ENCODE measurements around the gene DUOX1.

The DUOX1 gene

DNA sequence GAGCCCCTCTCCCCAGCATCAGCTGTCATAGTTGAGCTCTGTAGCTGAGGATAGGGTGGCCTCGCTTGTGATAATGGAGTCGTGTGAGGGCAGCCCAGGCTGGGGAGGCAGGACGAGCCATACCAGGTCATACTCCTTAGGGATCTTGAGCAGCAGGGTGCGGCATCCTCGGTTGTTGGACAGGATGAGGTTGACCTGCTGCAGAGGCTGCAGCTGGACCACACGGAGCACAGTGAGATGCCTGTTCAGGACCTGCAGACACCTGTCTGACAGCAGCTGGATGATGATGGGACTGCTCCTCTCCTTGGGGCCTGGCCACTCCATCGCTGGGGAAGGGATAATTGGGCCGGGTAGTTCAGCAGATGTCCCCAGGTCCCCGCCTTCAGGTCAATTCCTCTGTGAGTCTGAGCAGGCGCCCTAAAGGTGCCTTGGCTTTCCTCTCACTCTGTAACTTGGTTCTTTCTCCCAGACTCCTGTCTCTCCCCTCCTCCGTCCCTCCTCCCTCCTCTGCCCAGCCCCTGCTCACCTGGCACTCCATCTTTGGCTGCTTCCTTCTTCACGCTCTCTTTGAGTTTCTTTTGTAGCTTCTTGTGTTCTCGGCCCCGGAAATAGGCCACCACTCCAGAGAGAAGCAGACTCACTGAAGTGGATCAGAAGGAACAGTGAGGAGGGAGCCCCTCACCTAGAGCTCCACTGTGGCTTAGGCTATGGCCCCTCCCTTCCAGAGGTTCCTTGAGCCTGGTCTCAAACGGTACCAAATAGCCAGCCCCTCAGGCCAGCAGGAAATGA is 23.6 kb upstream of the DUOX1 start:
- DNase-seq, result no peak

DNA sequence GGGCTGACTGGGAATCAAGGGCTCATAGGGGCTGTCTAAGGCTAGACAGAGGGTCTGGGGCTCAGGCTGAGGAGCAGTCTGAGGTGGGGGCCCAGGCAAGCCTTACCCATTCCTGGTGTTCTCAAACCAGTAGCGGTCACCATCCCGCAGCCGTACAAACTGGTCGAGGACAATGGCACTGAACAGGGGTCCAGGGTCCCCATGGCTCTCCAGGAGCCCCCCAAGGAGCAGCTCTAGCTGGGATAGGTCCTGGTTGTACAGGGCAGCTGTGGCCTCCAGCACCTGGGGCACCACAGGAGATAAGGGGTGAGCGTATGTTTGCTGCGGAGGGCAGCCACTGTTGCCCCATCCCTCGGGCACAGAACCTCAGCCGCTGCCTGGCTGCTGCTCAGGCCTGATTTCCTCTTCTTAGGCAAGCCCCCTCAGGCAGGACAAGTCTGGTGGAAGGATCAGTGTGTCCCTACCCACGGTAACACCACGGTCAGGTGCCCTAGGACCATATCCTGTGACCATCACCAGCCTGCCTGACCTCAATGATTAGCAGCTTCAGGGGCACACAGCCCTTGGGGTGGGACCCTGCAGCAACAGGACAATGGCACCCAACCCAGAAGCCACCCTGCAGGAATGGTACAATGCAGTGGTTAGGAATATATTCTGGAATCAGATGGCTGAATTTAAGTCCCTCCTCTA is 21.7 kb upstream of the DUOX1 start:
- no peak for DNase-seq

DNA sequence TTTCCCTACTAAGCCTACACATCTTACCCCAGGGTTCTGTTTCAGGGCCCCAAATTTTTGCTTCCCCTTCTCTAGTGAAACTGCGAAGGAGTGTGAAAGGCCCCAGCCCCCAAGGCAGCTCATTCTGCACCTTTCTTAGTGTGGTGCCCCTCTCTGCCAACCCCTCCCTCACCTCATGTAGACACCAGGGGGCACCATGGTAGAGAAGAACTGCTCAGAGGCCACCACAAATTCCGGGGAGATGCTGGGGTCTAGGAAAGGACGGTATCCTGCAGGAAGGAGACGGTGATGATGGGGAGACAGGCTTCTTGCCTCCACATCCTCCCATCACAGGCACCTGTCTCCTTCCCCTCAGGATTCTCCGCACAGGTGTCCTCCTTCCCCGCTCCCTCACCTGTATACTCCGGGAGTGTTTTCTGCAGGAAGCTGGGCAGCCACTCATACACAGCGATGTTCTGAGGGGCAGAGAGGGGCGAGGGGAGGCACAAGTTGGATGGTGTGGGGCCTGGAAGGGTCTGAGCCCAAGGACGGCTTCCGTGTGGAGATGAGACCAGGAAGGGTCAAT is 19.5 kb upstream of the DUOX1 start:
- no peak for DNase-seq

DNA sequence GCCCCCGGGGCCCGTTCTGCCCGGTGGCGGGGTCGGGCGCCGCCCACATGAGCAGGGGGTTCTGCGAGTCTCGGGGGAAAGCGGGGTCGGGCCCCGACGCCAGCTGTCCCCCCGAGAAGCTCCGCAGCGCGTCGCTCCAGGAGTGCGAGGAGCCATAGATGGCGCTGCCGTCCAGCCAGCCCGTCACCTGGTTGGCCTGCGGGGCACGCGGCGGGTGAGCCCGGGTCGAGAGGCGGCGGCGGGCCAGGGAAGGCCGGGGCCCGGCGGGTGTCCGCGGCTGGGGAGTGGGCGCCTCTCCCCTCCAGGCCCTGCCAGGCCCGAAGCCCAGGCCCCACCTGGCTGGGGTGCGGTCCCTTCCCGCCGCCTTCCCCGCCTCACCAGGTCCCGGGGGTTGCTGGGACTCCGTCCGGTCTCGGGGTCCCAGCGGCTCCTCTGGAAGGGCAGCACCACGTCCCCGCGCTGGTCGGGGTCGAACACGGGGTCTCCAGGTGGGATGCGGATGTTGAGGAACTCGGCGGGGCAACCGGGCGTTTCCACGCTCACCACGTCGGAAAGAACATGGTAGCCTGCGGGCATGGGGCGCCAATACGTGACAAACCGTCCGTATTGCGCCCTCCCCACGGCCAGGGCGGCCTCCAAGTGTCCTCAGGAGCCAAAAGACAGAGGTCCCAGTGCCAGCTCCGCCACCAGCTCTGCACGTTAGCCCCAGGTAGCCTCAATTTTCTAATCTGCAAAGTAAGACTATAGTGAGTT is 18.2 kb upstream of the DUOX1 start:
- DNase-seq, result no peak

DNA sequence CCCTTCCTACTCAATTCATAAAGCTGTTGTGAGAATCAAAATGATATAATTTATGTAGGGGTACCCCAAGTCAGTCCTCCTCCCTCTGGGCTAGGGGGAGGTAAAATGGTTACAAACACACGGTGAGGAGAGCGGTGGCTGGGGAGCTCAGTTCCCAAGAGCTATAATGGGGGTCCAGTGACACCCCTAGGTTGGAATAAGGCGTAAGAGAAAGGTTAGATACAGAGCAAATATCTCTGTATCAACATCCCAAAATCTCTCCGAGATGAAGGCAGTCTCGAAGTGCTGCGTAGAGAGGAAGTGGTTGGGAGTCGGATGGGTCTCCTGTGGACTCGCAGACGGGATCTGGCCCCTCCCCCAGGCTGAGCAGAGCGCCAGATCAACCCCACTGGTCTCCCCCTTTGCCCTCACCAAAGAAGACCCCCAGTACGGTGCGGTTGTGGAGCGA is 17.6 kb upstream of the DUOX1 start:
- DNase-seq, result no peak

DNA sequence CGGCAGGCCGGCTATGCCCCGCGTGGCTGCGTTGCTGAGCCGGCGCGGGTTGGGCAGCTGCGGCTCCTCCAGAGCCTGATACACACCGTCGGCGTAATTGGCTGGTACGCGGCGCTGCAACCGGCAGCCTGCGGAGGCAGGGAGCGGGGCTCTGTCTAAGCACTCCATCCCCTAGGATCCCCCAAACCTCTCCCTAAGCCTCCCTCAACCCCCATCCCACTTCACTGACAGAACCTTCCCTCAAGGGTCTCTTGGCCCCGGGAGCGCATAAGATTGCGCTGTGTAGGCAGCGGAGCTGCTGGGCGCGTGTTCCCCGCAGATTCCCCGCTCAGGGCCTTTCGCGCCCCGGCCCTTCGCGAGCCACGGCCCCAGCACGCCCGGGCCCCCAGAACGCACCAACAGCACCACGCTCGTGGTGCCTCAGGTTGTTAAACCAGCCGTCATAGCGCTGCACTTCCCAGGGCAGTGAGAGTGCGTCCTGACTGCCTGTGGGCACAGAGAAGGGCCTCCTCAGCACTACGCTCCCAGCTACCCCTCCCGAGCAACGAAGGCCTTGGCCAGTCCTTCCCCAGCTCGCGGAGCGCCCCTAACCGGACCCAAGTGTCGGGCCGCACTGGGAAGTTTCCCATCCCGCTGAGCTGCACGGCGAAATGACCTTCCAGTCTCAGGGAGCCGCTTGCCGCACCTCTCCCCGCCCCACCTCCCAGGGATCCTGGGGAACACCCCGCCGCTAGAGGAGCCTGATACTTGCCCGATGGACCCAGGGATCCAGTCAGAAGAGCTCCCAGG is 17.0 kb upstream of the DUOX1 start:
- no peak for DNase-seq

DNA sequence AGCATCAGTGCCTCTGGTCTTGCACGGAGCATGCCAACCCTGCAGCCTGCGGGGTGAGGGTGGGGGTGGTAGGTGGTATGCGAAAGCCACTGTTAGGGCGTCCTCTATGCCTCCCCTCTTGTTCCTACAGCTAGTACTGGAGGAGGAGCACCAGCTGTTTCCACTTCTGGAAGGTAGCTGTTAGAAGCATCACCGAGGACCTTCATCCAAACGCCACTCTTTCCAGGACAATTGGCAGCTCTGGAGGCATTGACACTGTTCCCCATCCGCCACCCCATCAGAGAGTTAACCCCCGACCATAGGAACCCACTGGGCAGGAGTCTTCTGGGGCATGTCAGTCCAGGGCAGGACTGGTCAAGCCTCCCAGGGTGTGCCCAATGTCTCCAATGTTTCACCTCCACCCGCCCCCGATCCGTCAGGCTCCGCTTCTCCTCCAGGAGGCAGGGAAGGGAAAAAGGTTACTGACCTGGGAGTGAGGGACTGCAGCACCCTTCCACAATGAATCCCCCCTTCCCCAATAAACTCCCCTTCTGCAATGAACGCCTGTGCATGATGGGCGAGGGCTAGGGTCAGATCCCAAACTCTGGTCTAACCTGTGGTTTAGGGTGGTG is 16.3 kb upstream of the DUOX1 start:
- DNase-seq, result no peak

DNA sequence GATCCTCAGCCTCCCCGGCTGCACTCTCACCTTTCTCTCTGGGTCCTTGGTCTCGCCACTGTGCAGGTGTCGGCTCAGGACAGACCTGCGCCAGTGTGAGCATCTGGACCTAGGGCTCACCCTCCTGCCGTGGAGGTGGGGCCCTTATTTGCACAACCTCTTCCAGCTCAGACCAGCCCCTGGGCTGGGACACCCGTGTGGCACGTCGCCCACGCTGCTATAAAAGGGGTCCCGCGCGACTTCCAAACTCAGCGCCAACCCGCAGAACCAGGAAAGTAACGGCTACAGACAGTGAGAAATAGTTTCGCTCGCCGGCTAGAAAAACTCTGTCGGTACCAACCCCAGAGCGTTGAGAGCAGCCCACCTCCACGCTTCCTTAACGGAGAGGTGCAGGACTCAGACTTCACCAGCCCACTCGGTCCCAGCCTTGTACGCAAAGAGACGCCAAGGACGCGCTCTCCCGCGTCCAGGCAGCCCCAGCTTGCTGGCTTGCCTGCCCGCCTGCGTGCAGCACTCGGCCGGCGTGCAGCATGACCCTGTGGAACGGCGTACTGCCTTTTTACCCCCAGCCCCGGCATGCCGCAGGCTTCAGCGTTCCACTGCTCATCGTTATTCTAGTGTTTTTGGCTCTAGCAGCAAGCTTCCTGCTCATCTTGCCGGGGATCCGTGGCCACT is 15.6 kb upstream of the DUOX1 start, which contains the start of the genes DUOX2 and DUOXA2:
Gene DUOX2, minus strand, starts transcription at position 97 of the 675 bp plus-strand sequence. CDS start 761 bp downstream, outside the sequence.
Gene DUOXA2, plus strand, starts transcription at position 251 of the 675 bp plus-strand sequence. Its CDS starts 280 bp downstream, at position 531.
- no peak for DNase-seq

DNA sequence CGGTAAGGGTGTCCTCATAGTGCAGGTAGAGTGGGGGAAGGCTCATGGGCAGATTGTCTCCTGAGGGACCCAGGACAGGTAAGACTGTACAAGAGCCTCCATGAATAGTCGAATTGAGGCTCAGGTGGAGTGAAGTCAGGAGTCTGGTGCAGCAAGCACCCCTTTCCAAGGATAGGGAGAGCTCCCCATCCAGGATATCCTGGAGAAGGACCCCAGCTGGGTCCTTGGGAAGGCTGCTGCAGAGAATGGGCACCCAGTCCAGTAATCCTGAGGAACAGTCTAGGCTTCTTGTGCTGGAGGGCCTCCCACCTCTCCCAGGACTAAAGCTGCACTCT is 15.1 kb upstream of the DUOX1 start:
- no peak for DNase-seq

DNA sequence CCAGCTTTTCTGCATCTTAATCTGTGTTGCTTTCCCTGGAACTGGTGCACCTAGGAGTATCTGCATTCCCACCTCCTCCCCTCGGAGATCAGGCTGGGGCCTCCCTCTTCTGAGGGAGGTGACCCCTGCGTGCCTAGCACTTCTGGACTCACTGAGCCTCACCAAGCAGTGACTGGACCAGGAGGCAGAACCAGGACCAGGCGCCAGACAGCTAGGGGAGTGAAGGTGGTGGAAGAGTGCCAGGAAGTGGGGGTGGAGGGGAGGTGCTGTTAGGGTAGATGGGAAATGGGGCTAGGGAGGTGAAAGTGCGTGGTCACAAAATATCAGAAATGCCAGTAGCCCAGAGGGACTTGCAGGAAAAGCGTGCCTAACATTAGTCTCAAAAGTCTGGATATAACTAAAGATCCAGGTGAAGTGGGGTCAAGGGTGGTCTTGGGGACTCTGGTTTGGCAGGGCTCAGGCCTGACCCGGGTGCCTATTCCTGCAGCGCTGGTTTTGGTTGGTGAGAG is 14.4 kb upstream of the DUOX1 start:
- no peak for DNase-seq

DNA sequence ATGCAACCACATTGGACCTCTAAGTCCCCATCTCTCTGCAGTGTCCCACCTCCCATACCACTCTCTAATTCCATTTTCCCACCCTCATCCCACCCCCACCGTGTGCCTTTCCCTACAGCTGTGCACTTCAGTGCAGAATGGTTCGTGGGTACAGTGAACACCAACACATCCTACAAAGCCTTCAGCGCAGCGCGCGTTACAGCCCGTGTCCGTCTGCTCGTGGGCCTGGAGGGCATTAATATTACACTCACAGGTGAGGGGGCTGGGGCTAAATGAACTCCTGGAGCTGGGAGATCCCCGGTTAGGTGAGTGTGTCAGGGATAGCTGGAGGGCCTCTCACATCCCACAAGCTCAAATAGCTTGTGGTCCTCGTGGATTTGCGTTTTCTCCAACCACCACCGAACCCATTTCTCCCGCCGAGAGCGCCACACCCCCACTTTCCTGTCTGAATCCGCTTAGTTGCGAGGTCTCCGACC is 13.8 kb upstream of the DUOX1 start:
- no peak for DNase-seq

DNA sequence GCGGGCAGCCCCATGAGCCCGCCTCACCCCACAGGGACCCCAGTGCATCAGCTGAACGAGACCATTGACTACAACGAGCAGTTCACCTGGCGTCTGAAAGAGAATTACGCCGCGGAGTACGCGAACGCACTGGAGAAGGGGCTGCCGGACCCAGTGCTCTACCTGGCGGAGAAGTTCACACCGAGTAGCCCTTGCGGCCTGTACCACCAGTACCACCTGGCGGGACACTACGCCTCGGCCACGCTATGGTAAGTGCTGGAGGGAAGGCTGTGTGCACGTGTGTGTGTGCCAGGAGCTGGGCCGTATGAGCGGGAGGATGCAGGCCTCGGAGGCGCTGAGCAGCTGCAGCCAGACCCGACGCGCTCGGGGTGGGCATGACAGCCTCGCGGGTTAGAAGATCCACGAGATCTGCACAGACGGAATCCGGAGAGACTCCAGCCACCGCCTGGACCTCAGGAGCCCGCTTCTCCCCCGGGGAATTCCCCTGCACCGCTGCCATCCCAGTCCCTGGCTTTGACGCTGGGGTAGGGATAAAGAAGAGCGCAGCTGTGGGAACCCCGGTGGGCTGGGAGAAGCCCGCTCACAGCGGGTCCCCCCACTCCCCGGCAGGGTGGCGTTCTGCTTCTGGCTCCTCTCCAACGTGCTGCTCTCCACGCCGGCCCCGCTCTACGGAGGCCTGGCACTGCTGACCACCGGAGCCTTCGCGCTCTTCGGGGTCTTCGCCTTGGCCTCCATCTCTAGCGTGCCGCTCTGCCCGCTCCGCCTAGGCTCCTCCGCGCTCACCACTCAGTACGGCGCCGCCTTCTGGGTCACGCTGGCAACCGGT is 13.1 kb upstream of the DUOX1 start:
- DNase-seq, result peak; percentile 38

DNA sequence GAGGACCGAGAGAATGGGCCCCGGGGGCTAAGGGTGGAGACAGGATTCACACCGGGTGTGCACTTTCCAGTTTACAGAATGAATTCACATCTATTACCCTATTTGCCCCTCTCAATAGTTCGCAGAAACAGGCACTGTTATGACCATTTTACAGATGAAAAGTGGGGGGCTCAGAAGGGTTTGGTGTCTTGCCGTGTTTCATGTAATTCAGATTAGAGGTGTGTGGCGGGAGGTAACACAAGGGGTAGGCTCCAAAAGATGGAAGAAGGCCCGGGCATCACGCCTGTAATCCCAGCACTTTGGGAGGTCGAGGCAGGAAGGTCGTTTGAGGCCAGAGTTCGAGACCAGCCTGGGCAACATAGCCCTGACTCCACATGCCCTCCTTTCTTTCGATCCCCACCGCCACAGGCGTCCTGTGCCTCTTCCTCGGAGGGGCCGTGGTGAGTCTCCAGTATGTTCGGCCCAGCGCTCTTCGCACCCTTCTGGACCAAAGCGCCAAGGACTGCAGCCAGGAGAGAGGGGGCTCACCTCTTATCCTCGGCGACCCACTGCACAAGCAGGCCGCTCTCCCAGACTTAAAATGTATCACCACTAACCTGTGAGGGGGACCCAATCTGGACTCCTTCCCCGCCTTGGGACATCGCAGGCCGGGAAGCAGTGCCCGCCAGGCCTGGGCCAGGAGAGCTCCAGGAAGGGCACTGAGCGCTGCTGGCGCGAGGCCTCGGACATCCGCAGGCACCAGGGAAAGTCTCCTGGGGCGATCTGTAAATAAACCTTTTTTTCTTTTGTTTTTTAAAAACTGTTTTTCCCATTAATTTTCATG is 12.3 kb upstream of the DUOX1 start:
- DNase-seq, result no peak

DNA sequence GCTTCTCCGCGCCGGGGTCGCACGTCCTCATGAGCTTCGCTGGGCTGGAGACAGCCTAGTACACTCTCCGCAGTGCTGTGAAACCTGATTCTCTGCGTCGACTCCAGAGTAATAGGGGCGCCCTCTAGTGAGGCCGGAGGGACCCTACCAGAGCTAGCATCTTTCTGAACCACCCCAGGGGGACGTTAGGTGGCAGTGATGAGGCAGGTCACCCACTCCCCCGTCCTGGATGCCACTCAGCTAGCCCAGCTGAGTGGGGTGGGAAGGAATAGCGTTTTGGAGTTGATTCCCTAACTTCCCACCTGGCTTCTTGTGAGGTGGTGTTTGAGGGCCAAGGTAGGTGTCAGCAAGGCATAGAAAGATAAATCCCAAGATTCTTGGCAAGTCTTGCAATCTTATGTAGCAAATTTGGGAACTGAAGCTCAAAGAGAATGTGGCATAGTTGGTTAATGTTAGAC is 11.6 kb upstream of the DUOX1 start:
- DNase-seq, result peak; percentile 89

DNA sequence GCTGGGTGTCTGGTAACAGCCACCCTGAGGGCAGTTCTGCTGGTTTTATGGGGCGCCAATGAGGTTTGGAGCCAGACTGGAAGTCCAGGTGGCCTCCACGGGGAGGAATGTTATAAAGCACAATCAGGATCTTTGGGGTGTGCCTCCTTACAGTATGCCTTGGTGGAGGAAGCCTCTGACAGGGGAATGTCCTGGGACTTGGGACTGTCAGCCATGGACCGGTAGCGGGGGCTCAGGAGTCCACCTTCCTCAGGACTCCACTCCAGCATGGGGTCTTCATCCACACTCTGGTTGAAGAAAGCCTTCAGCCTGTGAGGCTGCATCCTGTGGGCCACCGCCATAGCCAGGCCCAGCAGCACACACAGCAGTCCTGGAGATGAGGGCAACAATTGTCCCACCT is 10.8 kb upstream of the DUOX1 start:
- DNase-seq, result no peak

DNA sequence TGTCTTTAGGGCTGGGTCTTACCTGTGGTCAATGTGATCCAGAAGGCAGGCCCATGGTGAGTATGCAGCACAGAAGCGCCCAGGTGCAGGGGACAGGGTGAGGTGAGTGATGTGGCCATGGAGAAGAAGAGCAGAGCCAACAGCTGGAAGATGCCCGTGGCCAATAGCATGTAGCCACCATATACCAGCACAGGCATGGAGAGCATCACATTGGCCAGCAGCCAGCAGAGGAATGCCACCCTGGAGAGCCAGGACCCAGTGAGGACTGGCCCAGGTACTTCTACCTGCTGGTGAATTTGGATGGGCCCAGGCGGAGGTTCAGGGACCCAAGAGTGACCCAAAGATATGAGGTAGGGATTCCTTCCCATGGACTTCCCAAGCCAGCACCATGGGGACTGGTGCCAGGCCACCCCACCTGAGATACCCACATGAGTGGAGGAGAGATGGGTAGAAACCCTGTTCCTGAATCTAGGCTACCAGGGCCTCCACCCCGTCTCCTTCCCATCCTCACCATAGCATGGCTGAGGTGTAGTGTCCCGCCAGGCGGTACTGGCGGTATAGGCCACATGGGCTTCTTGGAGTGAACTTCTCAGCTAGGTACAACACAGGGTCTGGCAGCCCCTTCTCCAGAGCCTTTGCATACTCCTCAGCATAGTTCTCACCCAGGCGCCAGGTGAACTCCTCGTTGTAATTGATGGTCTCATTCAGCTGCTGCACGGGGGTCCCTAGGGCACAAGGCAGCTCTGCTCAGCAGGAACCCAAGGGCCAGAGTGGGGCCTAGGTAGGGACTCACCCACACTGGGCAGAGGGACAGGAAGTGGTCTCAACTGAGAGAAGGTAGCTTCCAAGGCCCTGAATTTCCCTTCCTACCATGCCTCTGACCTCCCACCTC is 9.5 kb upstream of the DUOX1 start:
- DNase-seq, result no peak

DNA sequence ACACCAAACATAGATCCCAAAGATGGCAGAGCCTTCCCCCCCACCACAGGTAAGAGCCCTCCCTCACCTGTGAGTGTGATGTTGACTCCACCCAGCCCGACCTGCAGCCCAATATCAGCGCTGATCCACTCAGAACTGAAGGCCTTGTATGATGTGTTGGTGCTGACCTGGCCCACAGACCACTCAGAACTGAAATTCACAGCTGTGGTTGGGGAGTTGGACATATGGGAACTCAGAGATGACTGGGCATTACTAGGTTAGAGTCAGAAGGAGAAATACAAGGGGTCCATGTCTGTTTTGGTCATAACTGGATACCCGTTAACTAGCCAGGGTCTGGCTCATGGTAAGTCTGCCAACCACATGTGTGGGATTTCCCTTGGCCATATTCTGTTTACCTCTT is 8.8 kb upstream of the DUOX1 start:
- no peak for DNase-seq
